NCI-H187 (cell line): ENCODE results near the gene AKAP3.

Source experiments
- DNase-seq, 2 experiments: peaks; one replicate each; lab custom pipeline; 2025; lab: John Stamatoyannopoulos, UW

Gene AKAP3

DNA sequence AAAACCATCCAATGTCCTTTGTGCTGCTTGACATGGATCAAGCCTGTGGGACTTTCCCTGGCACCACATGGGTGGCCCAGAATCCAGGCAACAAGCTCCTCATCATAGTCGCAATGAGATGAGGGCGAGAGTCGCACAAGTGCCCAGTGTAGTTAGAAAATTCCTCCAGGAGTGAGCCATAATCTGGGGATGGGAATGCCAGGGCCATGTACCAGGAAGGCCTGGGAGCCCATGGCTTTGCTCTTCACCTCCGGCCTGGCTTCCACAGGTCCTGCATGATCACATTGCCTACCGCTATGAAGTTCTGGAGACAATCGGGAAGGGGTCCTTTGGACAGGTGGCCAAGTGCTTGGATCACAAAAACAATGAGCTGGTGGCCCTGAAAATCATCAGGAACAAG lies 53.0 kb downstream of the AKAP3 start:
- no peak for DNase-seq

DNA sequence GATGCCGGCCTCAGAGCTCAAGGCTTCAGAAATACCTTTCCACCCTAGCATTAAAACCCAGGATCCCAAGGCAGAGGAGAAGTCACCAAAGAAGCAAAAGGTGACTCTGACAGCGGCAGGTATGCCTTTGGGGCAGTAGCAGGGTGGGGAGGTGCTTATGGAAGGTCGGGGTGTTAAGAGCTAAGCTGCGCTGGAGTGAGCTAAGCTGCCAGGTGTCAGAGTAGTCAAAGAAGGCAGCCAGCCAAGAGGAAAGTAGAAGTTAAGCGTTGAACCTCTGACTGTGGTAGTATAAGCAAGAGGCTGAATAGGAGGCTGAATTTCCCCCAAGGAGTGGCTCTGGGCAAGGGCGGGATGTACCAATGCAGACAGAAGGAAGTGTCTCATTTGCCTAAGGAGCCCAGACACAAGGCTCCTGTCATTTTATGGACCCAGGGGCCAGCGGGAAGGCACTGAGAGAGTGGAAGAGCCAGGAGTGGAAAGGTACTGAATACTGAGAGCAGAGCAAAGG lies 57.6 kb downstream of the AKAP3 start:
- no peak for DNase-seq

DNA sequence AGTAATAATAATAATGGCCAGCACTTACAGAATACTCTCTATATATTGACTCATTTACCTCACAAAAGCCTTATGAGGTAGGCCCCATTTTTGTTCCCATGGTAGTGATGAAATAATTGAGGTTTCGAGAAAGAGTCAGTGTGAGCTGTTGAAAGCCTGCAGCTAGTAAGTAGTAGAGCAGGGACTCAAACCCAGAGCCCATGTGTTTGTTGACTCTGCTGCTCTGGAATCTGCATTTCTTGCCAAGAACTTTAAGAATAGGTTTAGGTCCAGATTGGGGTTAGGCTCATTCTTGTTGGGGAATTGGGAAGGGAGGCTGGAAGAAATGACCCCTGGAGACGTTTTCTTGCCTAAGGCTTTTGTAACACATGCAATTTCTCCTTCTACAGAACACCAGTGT lies 58.9 kb downstream of the AKAP3 start:
- no peak for DNase-seq

DNA sequence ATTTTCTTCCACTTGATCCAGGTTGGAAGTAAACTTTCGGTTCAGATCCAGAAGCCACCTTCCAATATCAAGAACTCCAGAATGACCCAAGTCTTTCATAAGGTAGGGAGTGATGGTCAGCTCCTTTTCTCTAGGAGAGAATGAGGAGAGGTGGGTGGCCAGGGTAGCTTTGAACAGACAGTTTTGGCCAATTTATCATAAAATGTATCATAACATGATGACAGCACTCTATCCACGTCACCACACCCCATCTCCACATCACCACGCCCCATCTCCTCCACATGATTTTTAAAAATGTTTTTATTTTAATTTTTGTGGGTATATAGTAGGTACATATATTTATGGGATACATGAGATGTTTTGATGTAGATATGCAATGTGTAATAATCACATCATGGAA lies 59.9 kb downstream of the AKAP3 start:
- DNase-seq = no peak

DNA sequence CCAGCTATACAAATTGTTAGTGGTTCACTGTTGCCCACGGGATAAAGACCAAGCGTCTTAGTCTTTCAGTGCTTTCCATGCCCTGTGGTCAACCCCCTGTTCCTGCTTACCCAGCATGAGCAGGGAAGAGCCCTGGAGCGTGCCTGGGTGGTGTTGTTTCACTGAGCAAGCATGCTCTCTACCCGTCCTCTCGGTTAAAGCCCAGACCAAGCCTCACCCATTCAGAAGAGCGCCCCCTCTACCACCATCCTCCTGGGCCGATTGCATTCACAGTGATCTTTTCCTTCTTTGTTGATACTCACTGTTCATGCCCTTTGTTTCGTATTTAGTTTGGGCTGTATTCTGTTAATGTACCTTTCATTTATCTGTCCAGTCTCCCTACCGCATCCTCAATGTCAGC lies 61.7 kb downstream of the AKAP3 start:
- DNase-seq = no peak

DNA sequence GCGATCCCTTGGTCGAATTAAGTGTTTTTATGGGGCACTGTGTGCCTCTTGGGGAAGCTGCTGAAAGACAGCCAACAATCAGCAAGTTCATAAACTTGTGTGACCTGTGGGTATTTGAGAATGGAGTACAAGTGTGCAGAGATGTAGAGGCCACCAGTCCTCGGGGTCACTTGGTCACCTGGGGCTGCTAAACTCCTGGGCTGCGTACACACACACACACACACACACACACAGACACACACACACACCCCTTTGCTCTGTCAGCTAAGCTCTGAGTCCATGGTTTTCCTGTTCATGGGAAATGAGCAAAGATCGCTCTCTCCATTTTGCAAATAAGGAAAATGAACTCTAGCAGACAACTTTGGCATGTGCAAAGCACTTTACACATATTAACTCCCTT lies 62.4 kb downstream of the AKAP3 start:
- no peak for DNase-seq

DNA sequence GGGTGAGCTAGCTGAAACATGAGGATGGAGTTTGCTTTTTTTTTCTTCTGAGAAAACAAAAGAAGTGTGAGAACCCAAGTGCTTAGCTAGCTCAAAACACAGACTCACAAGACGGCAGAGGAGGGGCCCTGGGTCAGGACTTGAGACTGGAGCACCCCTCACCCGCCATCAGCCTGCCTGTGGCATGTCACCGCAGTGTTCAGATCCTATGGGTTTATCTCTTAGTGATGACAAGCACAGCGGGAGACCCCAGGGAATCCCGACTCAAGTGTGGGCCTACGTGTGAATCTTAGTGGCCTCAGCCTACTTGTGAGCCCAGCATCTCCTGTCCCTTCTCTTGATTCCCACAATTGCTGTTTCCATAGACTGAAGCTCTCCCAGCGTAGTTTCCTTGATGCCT lies 64.0 kb downstream of the AKAP3 start:
- no peak for DNase-seq

DNA sequence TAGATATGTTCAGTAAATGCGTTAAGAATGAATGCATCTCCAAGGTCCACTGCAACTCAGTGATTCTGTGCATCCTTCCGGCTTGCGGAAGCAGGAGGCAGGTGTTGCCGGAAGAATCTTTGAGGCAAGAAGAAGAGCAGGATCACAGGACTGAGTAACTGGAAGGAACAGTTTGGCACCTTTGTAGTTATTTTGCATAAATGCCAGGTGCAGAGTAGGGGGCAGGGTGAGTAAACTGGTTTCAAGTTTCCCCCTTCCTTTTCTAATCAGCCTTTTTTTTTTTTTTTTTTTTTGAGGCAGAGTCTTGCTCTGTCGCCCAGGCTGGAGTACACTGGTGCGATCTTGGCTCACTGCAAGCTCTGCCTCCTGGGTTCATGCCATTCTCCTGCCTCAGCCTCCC lies 64.6 kb downstream of the AKAP3 start:
- DNase-seq = no peak

DNA sequence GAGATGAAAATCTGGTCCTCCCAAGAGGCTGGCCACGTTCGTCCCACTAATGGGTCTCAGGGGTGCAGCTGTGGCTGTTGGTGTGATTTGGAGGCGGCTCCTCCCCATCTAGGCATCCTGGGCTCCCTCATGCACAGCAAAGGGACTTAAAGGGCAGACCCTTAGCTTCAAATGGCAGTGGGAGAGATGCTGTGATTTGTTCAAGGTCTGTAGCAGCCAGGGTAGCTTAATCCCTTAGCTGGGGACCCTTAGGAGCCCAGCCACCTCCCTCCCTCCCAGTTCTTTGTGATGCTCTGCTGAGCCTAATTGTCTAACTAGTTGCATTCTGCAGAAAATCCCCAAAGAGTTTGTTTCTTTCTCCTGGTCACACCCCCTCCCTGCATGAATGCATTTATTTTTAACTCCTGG lies 68.6 kb downstream of the AKAP3 start:
- DNase-seq = no peak

DNA sequence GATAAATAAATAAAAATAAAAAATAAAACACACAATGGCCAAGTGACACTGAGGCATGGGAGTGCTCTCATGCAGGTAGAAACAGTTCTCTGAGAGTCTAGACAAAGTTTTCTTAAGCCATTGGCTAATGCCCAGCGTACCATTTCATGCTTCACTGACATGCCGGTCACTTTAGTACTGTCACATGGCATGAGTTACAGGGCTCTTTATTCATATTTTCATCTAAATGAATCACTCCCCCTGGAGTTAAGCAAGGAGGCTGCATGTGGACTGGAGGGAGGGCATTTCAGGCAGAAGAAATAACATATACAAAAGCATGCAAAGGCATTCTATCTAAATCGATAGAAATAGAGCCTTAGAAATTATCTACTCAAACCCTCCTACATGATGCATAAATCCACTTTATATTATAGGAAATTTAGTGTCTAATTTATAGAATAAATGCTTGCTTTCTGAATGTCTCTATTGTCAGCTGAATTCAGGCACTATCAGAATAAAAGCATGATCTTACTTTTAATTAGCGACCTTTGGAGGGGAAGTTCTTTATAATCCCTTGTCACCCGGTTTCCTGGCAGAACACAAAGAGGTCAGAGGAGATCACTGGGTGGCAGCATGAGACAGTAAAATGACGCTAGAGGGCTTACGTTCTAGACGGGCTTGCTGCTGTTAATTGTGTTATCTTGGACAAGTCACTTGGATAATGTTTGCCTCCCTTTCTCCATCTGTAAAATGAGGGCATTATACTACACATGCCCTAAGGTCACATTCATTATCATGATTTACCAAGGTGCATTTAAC lies 69.3 kb downstream of the AKAP3 start:
- DNase-seq = no peak

DNA sequence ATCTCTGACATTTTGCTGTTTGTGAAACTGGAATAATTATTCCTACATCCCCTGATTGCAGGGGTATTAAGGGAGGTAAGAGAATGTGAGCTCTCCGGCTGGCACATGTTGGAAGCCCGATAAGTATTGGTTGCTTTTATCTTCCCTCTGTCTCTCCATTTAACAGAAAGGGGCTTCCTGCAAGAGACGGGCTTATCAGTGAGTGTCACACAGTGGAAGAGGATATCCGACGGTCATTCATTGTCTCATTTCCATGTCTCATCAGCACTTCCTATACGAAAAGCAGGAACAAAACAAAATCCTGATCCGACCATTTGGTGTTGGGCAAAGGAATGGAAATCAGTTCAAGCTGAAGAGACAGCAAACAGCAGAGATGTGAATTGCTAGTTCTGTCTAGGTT lies 76.2 kb downstream of the AKAP3 start:
- DNase-seq = no peak

DNA sequence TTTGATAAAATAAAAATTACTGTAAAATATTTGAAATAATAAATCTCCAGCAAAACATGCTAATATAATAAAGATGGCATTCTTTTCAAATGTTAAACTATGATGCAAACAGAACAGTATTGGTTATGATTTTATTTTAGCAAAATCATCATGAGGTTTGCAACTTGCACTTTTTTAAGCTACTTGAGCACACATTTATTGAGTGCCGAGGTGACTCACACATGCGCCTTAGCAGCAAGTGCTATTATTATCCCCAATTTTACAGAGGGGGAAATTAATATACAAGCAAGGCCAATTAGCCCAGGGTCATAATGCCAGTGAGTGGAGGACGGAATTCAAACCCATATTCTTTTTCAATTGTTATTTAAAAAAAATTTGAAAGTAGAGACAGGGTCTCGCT lies 79.6 kb downstream of the AKAP3 start:
- no peak for DNase-seq

DNA sequence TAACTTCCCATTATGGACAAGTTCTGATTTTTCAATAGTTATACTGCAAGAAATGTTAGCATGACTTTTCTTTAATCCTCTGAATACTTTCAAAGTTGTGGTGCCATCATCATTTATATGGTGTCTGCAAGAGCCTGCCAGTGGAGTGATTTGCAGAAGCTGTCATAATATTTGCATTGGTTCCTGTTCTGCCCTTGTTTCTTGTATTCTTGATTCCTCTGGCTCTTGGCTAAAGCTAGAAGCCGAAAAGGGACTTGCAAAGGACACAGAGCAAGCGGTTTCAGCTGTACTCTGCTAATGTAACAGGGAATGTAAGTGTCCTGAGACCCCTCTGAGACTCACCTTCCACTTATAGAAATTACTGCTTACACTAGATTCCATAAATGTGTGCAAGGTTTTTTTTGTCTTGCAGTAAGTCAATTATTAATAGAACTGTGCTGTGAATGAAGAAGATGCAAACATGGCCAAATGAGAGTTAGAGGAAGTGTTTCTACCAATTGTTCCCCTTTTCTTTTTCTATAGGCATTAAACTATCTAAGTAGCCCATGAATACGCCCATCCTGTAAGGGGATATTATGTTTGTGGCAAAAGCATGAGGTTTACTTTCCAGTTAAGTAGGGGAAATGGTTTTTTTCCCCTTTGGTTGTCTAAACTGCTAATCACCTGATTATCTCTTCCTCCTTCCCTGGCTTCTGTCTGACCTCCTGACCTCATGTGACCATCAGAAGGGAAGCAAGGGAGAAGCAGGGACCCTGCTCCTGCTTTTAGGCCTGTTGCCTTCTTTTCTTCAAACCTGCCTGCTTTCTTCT lies 81.6 kb downstream of the AKAP3 start:
- no peak for DNase-seq

DNA sequence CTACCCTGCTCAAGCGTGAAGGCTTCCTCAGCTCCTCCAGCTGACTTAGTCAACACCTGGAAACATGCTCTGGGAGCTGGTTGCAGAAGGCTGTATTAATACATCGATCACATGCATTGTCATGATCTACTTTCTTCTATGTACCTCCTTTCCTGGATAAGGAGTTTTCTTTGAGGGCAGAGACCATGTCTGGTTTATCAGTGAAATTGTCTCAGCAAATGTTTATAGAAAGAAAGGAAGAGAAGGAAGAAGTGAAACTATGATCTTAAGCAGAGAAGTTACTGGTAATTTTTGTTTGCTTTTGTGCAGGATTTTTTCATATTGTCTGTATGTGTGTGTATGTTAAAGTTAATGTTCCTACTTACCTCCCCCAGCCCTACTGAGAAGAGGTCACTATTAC lies 82.4 kb downstream of the AKAP3 start:
- no peak for DNase-seq
